HTR-8/SVneo (cell line): ENCODE measurements around the gene ZNF326.

Source experiments
- DNase-seq: peaks from one replicate; pipeline ENCODE4 v3.0.0; 2011; ENCODE audit warnings: low spot score, mixed read lengths; ENCODE audit not compliant: insufficient read length
- FAIRE-seq: peaks from 2 replicates; lab custom pipeline; 2011; peaks lifted over from hg19 to GRCh38; lab: Jason Lieb, UNC

The ZNF326 gene

GRCh38 chr1:90067194-90067931 is 72.5 kb downstream of the ZNF326 start:
- no peak for FAIRE-seq
- DNase-seq = no peak

DNA sequence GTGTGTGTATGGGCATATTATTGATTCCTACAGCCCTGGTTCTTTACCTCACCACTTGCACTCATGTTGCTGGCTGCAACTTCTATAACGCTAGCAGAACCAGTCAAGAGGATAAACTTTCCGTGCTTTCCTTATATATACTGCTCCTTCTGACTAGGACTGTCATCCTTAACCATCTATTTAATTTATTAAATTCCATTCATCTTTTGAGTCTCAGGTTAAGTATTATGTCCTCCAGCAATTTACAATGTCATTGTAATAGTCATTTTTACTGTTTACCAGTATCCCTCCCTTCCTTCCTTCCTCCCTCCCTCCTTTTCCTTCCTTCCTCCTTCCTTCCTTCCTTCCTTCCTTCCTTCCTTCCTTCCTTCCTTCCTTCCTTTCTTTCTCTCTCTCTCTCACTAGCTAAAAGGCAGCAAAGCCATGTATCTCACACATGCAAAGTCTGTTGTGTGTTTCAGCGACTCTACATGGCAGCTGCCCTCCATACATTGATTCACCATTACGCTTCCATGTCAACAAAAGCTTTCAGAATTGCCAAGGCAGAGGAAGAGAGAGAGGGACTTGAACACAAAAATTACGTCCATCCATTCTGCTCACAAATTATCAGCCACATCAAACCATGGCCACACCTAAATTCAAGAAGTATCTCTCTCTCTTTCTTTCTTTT is 73.8 kb downstream of the ZNF326 start:
- FAIRE-seq (no peak), DNase-seq (no peak)

- no peak for FAIRE-seq
Measured at GRCh38 chr1:90074137-90074536, 79.2 kb downstream of the ZNF326 start.

GRCh38 chr1:90074566-90074965 is 79.7 kb downstream of the ZNF326 start:
- FAIRE-seq (no peak), DNase-seq (no peak)

More at GRCh38 chr1:90074137-90074536, 79.2 kb downstream of the ZNF326 start:
- no peak for DNase-seq

DNA sequence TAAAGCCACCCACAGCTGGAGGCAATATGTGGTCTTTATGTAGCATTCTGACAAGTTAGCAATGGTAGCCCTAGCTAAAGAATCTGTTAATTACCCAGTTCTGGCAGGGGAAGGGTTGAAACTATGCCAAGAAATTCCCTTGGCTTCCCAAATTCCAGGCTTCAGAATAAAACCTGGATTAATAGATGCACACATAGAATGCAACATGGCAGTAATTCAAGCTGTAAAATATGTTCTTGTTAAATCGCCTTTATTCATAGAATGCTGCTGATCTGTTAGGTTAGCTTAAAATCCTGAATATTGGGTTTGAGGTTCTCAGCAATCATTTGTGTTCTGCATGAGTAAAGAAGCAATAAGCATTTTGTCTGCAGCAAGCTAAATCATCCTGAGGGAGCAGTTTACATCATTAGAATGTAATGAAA is 80.1 kb downstream of the ZNF326 start:
- FAIRE-seq (no peak), DNase-seq (no peak)

- DNase-seq = no peak
- FAIRE-seq = no peak
Measured at GRCh38 chr1:90083995-90084394, 89.1 kb downstream of the ZNF326 start.
